Endothelial cell of umbilical vein (primary cell): ENCODE results near the gene MIEF1. TPM values are rescaled to one million over a fixed set of nuclear protein-coding genes. Genes with fewer than 3 reads are reported as not detected.

Source experiments
- BruUV-seq: library from RNA; stranded (reverse); fragments of 400-500 nt; replicated peaks from 2 replicates; lab custom pipeline; 2021; lab: Mats Ljungman, UMichigan
- CTCF ChIA-PET: fragments of 300-600, 350-600 bp; sonication (Branson Sonifier 250); formaldehyde crosslinking; loops from one replicate; lab custom pipeline; 2021; ENCODE audit warnings: antibody characterized with exemption, inconsistent platforms; lab: Charles Lee
- POLR2A ChIA-PET: fragments of 300-600, 350-600 bp; sonication (Branson Sonifier 250); formaldehyde crosslinking; loops from one replicate; lab custom pipeline; 2021; ENCODE audit warnings: antibody characterized with exemption, inconsistent platforms; lab: Charles Lee
- DNase-seq: peaks from one replicate; pipeline ENCODE4 v3.0.0-alpha.2; 2011; ENCODE audit warnings: low read depth, low spot score
- FAIRE-seq: peaks from 2 replicates; lab custom pipeline; 2011; peaks lifted over from hg19 to GRCh38; lab: Jason Lieb, UNC
- H2AFZ ChIP-seq: 2 replicates; pipeline ENCODE4 v1.6.0; 2012; ENCODE audit warnings: low read depth, low read length, control low read depth, inconsistent platforms
- H3K27ac ChIP-seq: 2 replicates; pipeline ENCODE4 v1.5.1; 2011; ENCODE audit warnings: low read depth, mild to moderate bottlenecking, control low read depth, low read length, moderate library complexity; ENCODE audit not compliant: insufficient read depth
- H3K27me3 ChIP-seq, 2 experiments: 2 replicates each; pipeline versions ENCODE4 v1.6.0 to v1.6.1; 2011; ENCODE audit warnings: low read length in 2 of 2, mixed read lengths in 1 of 2; ENCODE audit not compliant: control insufficient read depth in 2 of 2, insufficient read depth in 2 of 2
- H3K36me3 ChIP-seq, 2 experiments: 2 replicates in 1 of 2; 3 replicates in 1 of 2; pipeline ENCODE4 v1.5.1; 2011; ENCODE audit warnings: low read length in 2 of 2, mild to moderate bottlenecking in 1 of 2, moderate library complexity in 1 of 2; ENCODE audit not compliant: control insufficient read depth in 2 of 2, insufficient read depth in 2 of 2; ENCODE audit errors: extremely low read depth in 1 of 2
- H3K4me1 ChIP-seq: 3 replicates; pipeline ENCODE4 v1.5.1; 2011; ENCODE audit warnings: mild to moderate bottlenecking, low read length; ENCODE audit not compliant: control insufficient read depth, insufficient read depth; ENCODE audit errors: extremely low read depth
- H3K4me2 ChIP-seq: 2 replicates; pipeline ENCODE4 v1.6.1; 2011; ENCODE audit warnings: low read length, control low read depth, mixed read lengths; ENCODE audit not compliant: insufficient read depth
- H3K4me3 ChIP-seq, 3 experiments: fragments of 200-600 bp in 1 of 3; sonication (generic), shearing (Covaris generic) in 1 of 3; replicated peaks in 1 of 3; 2 replicates each; pipeline ENCODE4 v1.5.1; 2011 to 2016; ENCODE audit warnings: control low read depth in 3 of 3, low read length in 3 of 3, mild to moderate bottlenecking in 2 of 3, inconsistent platforms in 1 of 3, low read depth in 1 of 3, moderate library complexity in 1 of 3; ENCODE audit not compliant: insufficient read depth in 1 of 3
- H3K79me2 ChIP-seq: 2 replicates; pipeline ENCODE4 v1.6.0; 2012; ENCODE audit warnings: low read length, inconsistent platforms; ENCODE audit not compliant: control insufficient read depth, insufficient read depth
- H3K9ac ChIP-seq: replicated peaks from 2 replicates; pipeline ENCODE3; 2011; ENCODE audit warnings: low read length, control low read depth; ENCODE audit not compliant: insufficient read depth; ENCODE audit errors: extremely low read depth
- H3K9me1 ChIP-seq: replicated peaks from 3 replicates; pipeline ENCODE4 v1.6.0; 2011; ENCODE audit warnings: mild to moderate bottlenecking, low read length; ENCODE audit not compliant: control insufficient read depth, insufficient read depth; ENCODE audit errors: extremely low read depth
- H3K9me3 ChIP-seq: replicated peaks from 2 replicates; pipeline ENCODE4 v1.5.1; 2012; ENCODE audit warnings: low read length, inconsistent platforms; ENCODE audit not compliant: control insufficient read depth, insufficient read depth
- H4K20me1 ChIP-seq: replicated peaks from 2 replicates; pipeline ENCODE3; 2011; ENCODE audit warnings: mild to moderate bottlenecking, low read length; ENCODE audit not compliant: control insufficient read depth, insufficient read depth; ENCODE audit errors: extremely low read depth
- CTCF ChIP-seq, 2 donors: IDR thresholded peaks; 1 replicate in 1 of 2; 2 replicates in 1 of 2; pipeline ENCODE4 v1.5.1; 2011; ENCODE audit warnings: low read length in 2 of 2, mild to moderate bottlenecking in 2 of 2, moderate library complexity in 2 of 2, control low read depth in 1 of 2, inconsistent platforms in 1 of 2, low read depth in 1 of 2; ENCODE audit not compliant: insufficient read depth in 1 of 2; ENCODE audit errors: extremely low read depth in 1 of 2
- MYC ChIP-seq: IDR thresholded peaks from one replicate; pipeline ENCODE4 v1.6.1; 2011; ENCODE audit warnings: mild to moderate bottlenecking, low read depth, low read length
- POLR2A ChIP-seq: IDR thresholded peaks from 2 replicates; pipeline ENCODE4 v1.6.1; 2012; ENCODE audit warnings: low read depth, mild to moderate bottlenecking, control low read depth, low read length
- dilution Hi-C: fragments of 300-500 bp; cut with MboI; formaldehyde crosslinking; loops from one replicate; pipeline ENCODE4 v1.15.0; 2019; ENCODE audit warnings: low sequenced_read_pairs; ENCODE audit not compliant: extremely low pct_ligation_motif_present
- intact Hi-C: fragments of 100-400 bp; cut with micrococcal nuclease; formaldehyde crosslinking; loops from one replicate; pipeline ENCODE4 v1.10.0; 2022
- polyA plus RNA-seq, 4 experiments: library from polyadenylated mRNA; depleted of rRNA in 3 of 4; stranded (reverse) in 3 of 4; unstranded in 1 of 4; fragments of >200 nt; gene quantifications; 2 replicates each; pipeline versions ENCODE4 v1.2.1 to v1.2.3, GENCODE V29; 2011 to 2012; ENCODE audit warnings: missing spikeins in 1 of 4
- total RNA-seq: library from RNA; stranded (reverse); gene quantifications from 2 replicates; pipeline ENCODE4 v1.2.3, GENCODE V29; 2021

MIEF1 gene
- total and polyA plus RNA-seq, 2 donors (not counting 3 experiments of a cell fraction or from before 2014, with no cell fraction given) = 14.2 to 31.1 TPM

DNA sequence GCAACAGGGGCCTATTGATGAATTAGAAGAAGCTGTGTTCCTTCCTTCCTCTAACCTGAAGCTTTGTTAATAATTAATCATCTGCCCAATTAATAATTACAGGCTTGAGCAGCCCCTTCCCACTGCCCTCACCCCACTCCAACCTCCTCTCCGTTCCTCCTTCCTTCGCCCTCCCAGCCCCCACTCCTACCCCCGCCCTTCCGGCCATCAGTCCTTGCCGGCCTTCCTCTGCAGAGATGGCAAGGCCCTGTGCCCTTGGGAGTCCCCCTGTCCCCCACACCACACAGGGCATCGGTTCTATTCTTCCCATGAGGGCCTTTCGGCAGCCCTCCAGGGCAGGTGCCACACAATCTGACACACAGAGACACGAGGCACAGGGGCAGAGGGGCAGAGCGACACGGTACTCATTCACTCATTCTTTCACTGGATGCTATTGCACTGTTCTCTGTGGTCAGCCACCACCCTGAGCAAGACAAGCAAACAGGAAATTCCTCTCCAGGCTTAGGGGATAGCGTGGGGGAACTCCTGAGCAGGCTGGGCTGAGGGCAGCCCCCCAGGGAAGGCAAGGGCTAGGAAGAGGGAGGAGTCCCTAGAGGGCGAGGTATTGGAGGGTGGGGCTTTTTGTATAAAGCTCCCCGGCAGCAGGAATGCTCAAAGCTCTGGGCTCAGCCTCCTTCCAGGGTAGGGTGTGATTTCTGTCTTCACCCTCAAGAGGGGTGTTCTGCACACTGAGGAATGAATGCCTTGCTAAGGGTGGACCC, 30.5 kb upstream of the MIEF1 start:
- H3K79me2 ChIP-seq = no peaks in the 10 kb centered on the region
- POLR2A ChIA-PET = no interaction called here

DNA sequence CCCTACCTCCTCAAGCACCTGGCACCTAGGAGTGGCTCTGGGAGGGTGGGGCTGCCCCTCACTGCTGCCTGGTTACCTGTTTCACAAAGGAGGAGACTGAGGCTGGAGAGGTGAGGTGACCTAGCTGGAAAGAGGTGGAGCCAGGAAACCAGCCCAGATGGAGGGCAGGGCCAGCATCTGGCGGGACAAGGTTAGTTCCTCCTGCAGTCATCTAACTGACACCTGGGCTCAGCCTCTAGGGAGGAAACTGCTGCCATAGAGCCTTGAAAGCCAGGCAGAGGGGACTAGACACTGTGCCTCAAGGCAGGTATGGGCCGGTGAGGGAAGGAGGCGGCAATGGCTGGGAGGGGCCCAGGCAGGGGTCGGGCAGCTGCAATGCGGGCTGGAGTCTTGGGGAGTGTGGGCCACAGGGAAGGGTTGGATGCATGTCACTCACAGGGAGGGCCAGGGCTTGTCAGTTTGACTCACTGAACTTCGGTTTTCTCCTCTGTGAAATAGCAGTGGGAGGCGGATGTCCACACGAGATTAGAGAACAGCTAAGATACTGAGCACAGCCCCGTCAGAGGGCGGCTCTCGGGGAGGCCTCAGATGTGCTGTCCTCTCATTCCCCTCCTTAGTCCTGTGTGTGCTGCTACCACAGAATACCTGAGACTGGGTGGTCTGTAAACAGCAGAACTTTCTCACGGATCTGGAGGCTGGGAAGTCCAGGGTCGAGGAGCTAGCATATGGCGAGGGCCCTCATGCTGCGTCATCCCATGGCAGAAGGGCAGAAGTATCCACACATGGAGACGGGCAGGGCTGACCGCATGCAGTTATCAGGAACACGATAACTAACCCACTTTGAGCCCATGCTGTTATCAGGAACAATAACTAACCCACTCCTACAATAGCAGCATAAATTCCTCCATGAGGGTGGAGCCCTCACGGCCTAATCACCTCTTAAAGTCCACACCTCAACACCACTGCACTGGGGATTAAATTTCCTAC, 29.2 kb upstream of the MIEF1 start:
- Histone ChIP-seq H3K4me3 (no peak overlapping the region), H3K9ac (no peak overlapping the region), H4K20me1 (no peaks in the 10 kb centered on the region), H3K9me1 (no peaks in the 10 kb centered on the region), H3K27me3 (no peaks in the 10 kb centered on the region), H2AFZ (no peak overlapping the region), H3K79me2 (no peaks in the 10 kb centered on the region), H3K9me3 (no peaks in the 10 kb centered on the region), H3K27ac (no peak overlapping the region), H3K36me3 (no peaks in the 10 kb centered on the region), H3K4me1 (peaks cover 3% of the 10 kb centered on the region), H3K4me2 (no peak overlapping the region)
- TF ChIP-seq CTCF (IDR thresholded peaks at IDR 0.05; ENCODE audit: extremely low read depth in 1 of 2, insufficient read depth in 1 of 2, low read depth in 1 of 2, low read length in 2 of 2) = no peak
- no peak for TF ChIP-seq MYC
- FAIRE-seq (no peak), DNase-seq (no peak)
- intact Hi-C loops = no loop called here
- ChIA-PET POLR2A (no interaction called here), CTCF (interaction anchor here (0.7 kb wide), 1 partner anchor 88 kb away, joined by 3 read pairs; no protein-coding TSS in a partner anchor)
- BruUV-seq = no TSS peak
- dilution Hi-C loops = no loop called here

More for the DNA sequence above, 30.5 kb upstream of the MIEF1 start:
- Histone ChIP-seq H3K9me3 (no peaks in the 10 kb centered on the region), H3K4me3 (no peak overlapping the region), H4K20me1 (no peaks in the 10 kb centered on the region), H3K9me1 (no peaks in the 10 kb centered on the region), H3K36me3 (no peaks in the 10 kb centered on the region), H3K27ac (no peak overlapping the region), H2AFZ (peak overlapping the region; percentile 20), H3K27me3 (no peaks in the 10 kb centered on the region), H3K9ac (no peak overlapping the region), H3K4me1 (peaks cover 3% of the 10 kb centered on the region), H3K4me2 (no peak overlapping the region)
- DNase-seq (peak; percentile 8), FAIRE-seq (peak; percentile 26)
- no TSS peak for BruUV-seq
- CTCF ChIA-PET = interaction anchor here (0.8 kb wide), 2 partner anchors 43 to 57 kb away, joined by 3 read pairs; no protein-coding TSS in a partner anchor
- dilution Hi-C loops = no loop called here
- intact Hi-C loops = no loop called here
- TF ChIP-seq POLR2A = no peak
